ENCODE measurements around the gene WDR54. TPM values are rescaled to one million over a fixed set of nuclear protein-coding genes. Genes with fewer than 3 reads are reported as not detected.

WDR54 gene
- polyA plus RNA-seq, 3 donors: 7.1 to 11.7 (median 7.9) TPM

GRCh38 chr2:74430502-74430901, 9.0 kb downstream of the WDR54 start:
- Histone ChIP-seq H3K9me3 (replicated peaks in 1 of 2; ENCODE audit: control insufficient read depth in 1 of 2, insufficient read depth in 1 of 2, low read length in 2 of 2) (no peaks in the 10 kb centered on the region), H3K4me2 (replicated peaks; ENCODE audit: extremely low read depth, low read length, poor library complexity, severe bottlenecking) (no peak overlapping the region), H3K9ac (ENCODE audit: insufficient read depth, low read length, poor library complexity, severe bottlenecking) (no peak overlapping the region), H3K4me1 (ENCODE audit: control insufficient read depth in 1 of 2, insufficient read depth in 2 of 2, low read length in 2 of 2) (no peaks in the 10 kb centered on the region), H3K36me3 (replicated peaks in 1 of 2; ENCODE audit: control insufficient read depth in 1 of 2, insufficient read depth in 2 of 2, low read length in 2 of 2) (no peaks in the 10 kb centered on the region), H2AFZ (ENCODE audit: insufficient read depth, low read depth, low read length, poor library complexity, severe bottlenecking) (no peak overlapping the region), H3K79me2 (ENCODE audit: insufficient read depth, low read length) (no peaks in the 10 kb centered on the region), H3K27ac (ENCODE audit: low read depth in 1 of 2, low read length in 2 of 2) (no peak overlapping the region), H3K4me3 (replicated peaks in 1 of 3; ENCODE audit: low read depth in 2 of 3, low read length in 3 of 3) (no peak overlapping the region), H3K27me3 (ENCODE audit: control insufficient read depth in 2 of 2, insufficient read depth in 2 of 2, low read length in 2 of 2) (no peaks in the 10 kb centered on the region), H4K20me1 (ENCODE audit: insufficient read depth, low read length) (no peaks in the 10 kb centered on the region)
- no peak for DNase-seq
- Mint-ChIP-seq H3K27ac (no peak overlapping the region), H3K4me1 (no peaks in the 10 kb centered on the region), H3K9me3 (no peaks in the 10 kb centered on the region), H3K4me3 (no peak overlapping the region), H3K36me3 (peaks cover 0 to under 1% of the 10 kb centered on the region in 2 donors), H3K27me3 (ENCODE audit: low read depth in 3 of 3) (peaks cover 0 to 4% (median 2%) of the 10 kb centered on the region in 3 donors)
- no peak for TF ChIP-seq CTCF (IDR thresholded peaks at IDR 0.05)
- intact Hi-C loops (cut with micrococcal nuclease): no loop called here
- WGBS (ENCODE audit: insufficient coverage): 86% methylated on average over 3 of the region's 11 CpGs

- H3K36me3 ChIP-seq (replicated peaks in 1 of 2; ENCODE audit: control insufficient read depth in 1 of 2, insufficient read depth in 2 of 2, low read length in 2 of 2): no peaks in the 10 kb centered on the region
- no peak for DNase-seq
- no peak overlapping the region for H3K27ac Mint-ChIP-seq
- H3K9me3 ChIP-seq (replicated peaks in 1 of 2; ENCODE audit: control insufficient read depth in 1 of 2, insufficient read depth in 1 of 2, low read length in 2 of 2): peaks cover 0 to 8% of the 10 kb centered on the region in 2 donors
- H3K27me3 Mint-ChIP-seq (ENCODE audit: low read depth in 3 of 3): peaks cover 21 to 26% (median 23%) of the 10 kb centered on the region in 3 donors
- no peak overlapping the region for H3K27ac ChIP-seq (ENCODE audit: low read depth in 1 of 2, low read length in 2 of 2)
- no peak for TF ChIP-seq CTCF (IDR thresholded peaks at IDR 0.05)
- H3K9ac ChIP-seq (ENCODE audit: insufficient read depth, low read length, poor library complexity, severe bottlenecking): no peak overlapping the region
- H3K79me2 ChIP-seq (ENCODE audit: insufficient read depth, low read length): no peaks in the 10 kb centered on the region
- H4K20me1 ChIP-seq (ENCODE audit: insufficient read depth, low read length): no peaks in the 10 kb centered on the region
- H3K4me2 ChIP-seq (replicated peaks; ENCODE audit: extremely low read depth, low read length, poor library complexity, severe bottlenecking): no peak overlapping the region
- H3K4me3 Mint-ChIP-seq: no peak overlapping the region
- H3K36me3 Mint-ChIP-seq: peaks cover 3 to 4% of the 10 kb centered on the region in 2 donors
- intact Hi-C loops (cut with micrococcal nuclease): no loop called here
- peaks cover 0 to 5% (median 2%) of the 10 kb centered on the region in 7 donors for H3K9me3 Mint-ChIP-seq
- H3K27me3 ChIP-seq (ENCODE audit: control insufficient read depth in 2 of 2, insufficient read depth in 2 of 2, low read length in 2 of 2): peaks cover 3 to 23% of the 10 kb centered on the region in 2 donors
- 96% methylated on average over 34 of the region's 43 CpGs for WGBS (ENCODE audit: insufficient coverage)
- peaks cover 17% of the 10 kb centered on the region in 2 donors for H3K4me1 ChIP-seq (ENCODE audit: control insufficient read depth in 1 of 2, insufficient read depth in 2 of 2, low read length in 2 of 2)
- H3K4me1 Mint-ChIP-seq: peaks cover 23% of the 10 kb centered on the region
- no peak overlapping the region for H2AFZ ChIP-seq (ENCODE audit: insufficient read depth, low read depth, low read length, poor library complexity, severe bottlenecking)
- H3K4me3 ChIP-seq (replicated peaks in 1 of 3; ENCODE audit: low read depth in 2 of 3, low read length in 3 of 3): no peak overlapping the region
Observed at GRCh38 chr2:74436111-74436805, 14.7 kb downstream of the WDR54 start.

All from CD14-positive monocyte (primary cell).